HG03342 (cell line): Measurements from ENCODE around the gene PNPLA2.

ENCODE experiments used
- ATAC-seq: cut with Tn5 transposase; IDR thresholded peaks from one replicate; pipeline ENCODE4 v1.9.1; 2021; ENCODE audit warnings: mild to moderate bottlenecking, moderate library complexity; ENCODE audit not compliant: unreplicated experiment

PNPLA2 gene

GRCh38 chr11:813456-814096 is 5.1 kb upstream of the PNPLA2 start:
- ATAC-seq = no peak

GRCh38 chr11:815675-816432 is 2.9 kb upstream of the PNPLA2 start:
- no peak for ATAC-seq

- ATAC-seq = no peak
Observed at GRCh38 chr11:816433-816779, 2.3 kb upstream of the PNPLA2 start.

- ATAC-seq = peak; percentile 59
Observed at GRCh38 chr11:819129-819931, 616 bp downstream of the PNPLA2 start.

GRCh38 chr11:819943-820649 is 1.4 kb downstream of the PNPLA2 start:
- peak; percentile 53 for ATAC-seq

GRCh38 chr11:820655-821511 is 2.2 kb downstream of the PNPLA2 start:
- ATAC-seq = no peak

GRCh38 chr11:821512-822371 is 3.0 kb downstream of the PNPLA2 start:
- ATAC-seq = no peak

GRCh38 chr11:823441-824291 is 5.0 kb downstream of the PNPLA2 start:
- no peak for ATAC-seq

- ATAC-seq = no peak
Observed at GRCh38 chr11:824292-824880, 5.7 kb downstream of the PNPLA2 start.

- ATAC-seq = no peak
Observed at GRCh38 chr11:824942-825341, 6.2 kb downstream of the PNPLA2 start.

- ATAC-seq = no peak
Observed at GRCh38 chr11:825366-826226, 6.9 kb downstream of the PNPLA2 start.

- ATAC-seq = no peak
Observed at GRCh38 chr11:826227-826621, 7.5 kb downstream of the PNPLA2 start.

- peak; percentile 14 for ATAC-seq
Observed at GRCh38 chr11:826836-827145, 8.1 kb downstream of the PNPLA2 start.

GRCh38 chr11:827146-827896 is 8.6 kb downstream of the PNPLA2 start:
- ATAC-seq = peak; percentile 39

- ATAC-seq = no peak
Observed at GRCh38 chr11:827897-828192, 9.1 kb downstream of the PNPLA2 start, which contains the start of gene CRACR2B. CRACR2B (plus strand) TSS chr11:827919; CDS start chr11:828608, 689 bp downstream.

- ATAC-seq = no peak
Observed at GRCh38 chr11:828506-829175, 9.9 kb downstream of the PNPLA2 start.
